ENCODE measurements around the gene SH3BP2.

DNA sequence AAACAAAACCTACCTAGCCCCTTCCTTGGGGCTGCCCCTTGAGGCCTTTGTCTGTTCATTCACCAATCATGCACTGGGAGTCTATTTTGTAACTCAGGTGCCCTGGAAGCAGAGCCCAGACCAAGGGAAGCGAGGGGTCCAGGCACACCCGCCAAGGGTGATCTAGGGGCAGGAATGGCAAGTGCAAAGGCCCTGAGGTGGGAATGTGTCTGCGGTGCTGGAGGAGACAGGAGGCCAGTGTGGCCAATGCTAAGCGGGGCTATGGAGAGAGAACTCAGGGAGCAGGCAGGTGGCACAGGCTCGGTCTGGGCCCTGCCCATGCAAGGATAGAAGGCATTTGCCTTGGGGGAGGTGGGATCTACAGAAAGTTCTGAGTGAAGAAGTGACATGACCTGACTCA, 3.5 kb upstream of the SH3BP2 start:
- TF ChIP-seq EP300 (IDR thresholded peaks at IDR 0.05): no peak
- TF ChIP-seq POLR2A (IDR thresholded peaks at IDR 0.05): no peak
- TF ChIP-seq, protein P1, sequence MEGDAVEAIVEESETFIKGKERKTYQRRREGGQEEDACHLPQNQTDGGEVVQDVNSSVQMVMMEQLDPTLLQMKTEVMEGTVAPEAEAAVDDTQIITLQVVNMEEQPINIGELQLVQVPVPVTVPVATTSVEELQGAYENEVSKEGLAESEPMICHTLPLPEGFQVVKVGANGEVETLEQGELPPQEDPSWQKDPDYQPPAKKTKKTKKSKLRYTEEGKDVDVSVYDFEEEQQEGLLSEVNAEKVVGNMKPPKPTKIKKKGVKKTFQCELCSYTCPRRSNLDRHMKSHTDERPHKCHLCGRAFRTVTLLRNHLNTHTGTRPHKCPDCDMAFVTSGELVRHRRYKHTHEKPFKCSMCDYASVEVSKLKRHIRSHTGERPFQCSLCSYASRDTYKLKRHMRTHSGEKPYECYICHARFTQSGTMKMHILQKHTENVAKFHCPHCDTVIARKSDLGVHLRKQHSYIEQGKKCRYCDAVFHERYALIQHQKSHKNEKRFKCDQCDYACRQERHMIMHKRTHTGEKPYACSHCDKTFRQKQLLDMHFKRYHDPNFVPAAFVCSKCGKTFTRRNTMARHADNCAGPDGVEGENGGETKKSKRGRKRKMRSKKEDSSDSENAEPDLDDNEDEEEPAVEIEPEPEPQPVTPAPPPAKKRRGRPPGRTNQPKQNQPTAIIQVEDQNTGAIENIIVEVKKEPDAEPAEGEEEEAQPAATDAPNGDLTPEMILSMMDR (IDR thresholded peaks at IDR 0.05): no peak
- TF ChIP-seq POLR2AphosphoS5 (IDR thresholded peaks at IDR 0.05): no peak
